A549 (cell line): ENCODE results near the gene TIMM50. TPM values are rescaled to one million over a fixed set of nuclear protein-coding genes. Genes with fewer than 3 reads are reported as not detected.
A peak's percentile ranks its signal among the peaks of the same experiment; 100 is the strongest.

Source experiments
- ATAC-seq, 2 experiments: fragments of 200-7000 bp in 1 of 2; fragments of >200 bp in 1 of 2; cut with Nextera tagmentation in 1 of 2; cut with Tn5 transposase in 1 of 2; 3 replicates each; pipeline versions ENCODE4 v1.8.0 to v1.9.1; 2018 to 2020; ENCODE audit warnings: mild to moderate bottlenecking in 1 of 2, moderate library complexity in 1 of 2
- CTCF ChIA-PET: fragments of 300-600 bp; sonication (Branson Sonifier 250); formaldehyde crosslinking; extraction: SDS; loops from one replicate; lab custom pipeline; 2021; ENCODE audit warnings: antibody characterized with exemption, inconsistent platforms; lab: Yijun Ruan, JAX
- POLR2A ChIA-PET: fragments of 350-600 bp; formaldehyde crosslinking; extraction: SDS; loops from one replicate; lab custom pipeline; 2021; ENCODE audit warnings: antibody characterized with exemption, inconsistent platforms; lab: Yijun Ruan, JAX
- DNase-seq, 2 experiments: peaks; one replicate each; pipeline versions ENCODE4 v3.0.0 to v3.0.0-alpha.2; 2011 to 2016; ENCODE audit warnings: low read depth in 1 of 2, low spot score in 1 of 2
- FAIRE-seq: peaks from 2 replicates; lab custom pipeline; 2011; peaks lifted over from hg19 to GRCh38; lab: Jason Lieb, UNC
- H3K27ac ChIP-seq, 2 experiments: fragments of >200 bp; sonication (Bioruptor Twin); formaldehyde crosslinking; 3 replicates each; pipeline ENCODE4 v1.5.1; 2016 to 2017
- H3K4me1 ChIP-seq: fragments of >200 bp; sonication (Bioruptor Twin); formaldehyde crosslinking; 3 replicates; pipeline ENCODE4 v1.6.1; 2016
- H3K4me2 ChIP-seq: fragments of >200 bp; sonication (Bioruptor Twin); formaldehyde crosslinking; 3 replicates; pipeline ENCODE4 v1.6.1; 2016
- H3K4me3 ChIP-seq: fragments of >200 bp; sonication (Bioruptor Twin); formaldehyde crosslinking; 3 replicates; pipeline ENCODE4 v1.5.1; 2016
- H3K9me3 ChIP-seq: fragments of >200 bp; sonication (Bioruptor Twin); formaldehyde crosslinking; 3 replicates; pipeline ENCODE4 v1.6.1; 2016
- BHLHE40 ChIP-seq: IDR thresholded peaks from 2 replicates; pipeline ENCODE4 v1.6.1; 2012; ENCODE audit warnings: low read depth, low read length, inconsistent platforms
- CBX2 ChIP-seq: fragments of 200-600 bp; sonication (generic); IDR thresholded peaks from 2 replicates; pipeline ENCODE4 v1.6.1; 2016; ENCODE audit warnings: low read depth, mild to moderate bottlenecking, borderline replicate concordance
- CEBPB ChIP-seq, 2 experiments: fragments of >200 bp in 1 of 2; sonication (Bioruptor Twin) in 1 of 2; formaldehyde crosslinking in 1 of 2; IDR thresholded peaks; 2 replicates each; pipeline ENCODE4 v1.6.1; 2012 to 2016
- FOSB ChIP-seq: fragments of 250-450 bp; sonication (Bioruptor Pico); IDR thresholded peaks from 2 replicates; pipeline ENCODE4 v1.5.0; 2020; ENCODE audit warnings: mild to moderate bottlenecking, moderate library complexity
- FOXS1 ChIP-seq: fragments of 250-450 bp; sonication (Bioruptor Pico); IDR thresholded peaks from 2 replicates; pipeline ENCODE4 v1.5.0; 2020; ENCODE audit warnings: mild to moderate bottlenecking, moderate library complexity
- HEYL ChIP-seq: fragments of 250-450 bp; sonication (Bioruptor Pico); IDR thresholded peaks from 2 replicates; pipeline ENCODE4 v1.8.0; 2021; ENCODE audit warnings: mild to moderate bottlenecking, moderate library complexity
- HOXB13 ChIP-seq: fragments of 250-450 bp; sonication (Bioruptor Pico); IDR thresholded peaks from 2 replicates; pipeline ENCODE4 v1.5.0; 2020; ENCODE audit warnings: low read depth, mild to moderate bottlenecking, moderate library complexity
- HOXB5 ChIP-seq: fragments of 250-450 bp; sonication (Bioruptor Pico); IDR thresholded peaks from 2 replicates; pipeline ENCODE4 v1.5.0; 2020; ENCODE audit warnings: mild to moderate bottlenecking, moderate library complexity
- JUN ChIP-seq, 2 experiments: fragments of >200 bp; sonication (Bioruptor Twin); formaldehyde crosslinking; IDR thresholded peaks; 2 replicates in 1 of 2; 3 replicates in 1 of 2; pipeline ENCODE4 v1.6.1; 2016 to 2017
- MYC ChIP-seq: IDR thresholded peaks from 2 replicates; pipeline ENCODE4 v1.6.1; 2012; ENCODE audit warnings: mild to moderate bottlenecking, inconsistent platforms, low read length, improper control_type of control experiment, borderline replicate concordance
- PHF8 ChIP-seq: fragments of 200-600 bp; sonication (generic); IDR thresholded peaks from 2 replicates; pipeline ENCODE4 v1.6.1; 2016; ENCODE audit warnings: low read depth, mild to moderate bottlenecking, antibody characterized with exemption, moderate library complexity, borderline replicate concordance
- POLR2A ChIP-seq: IDR thresholded peaks from 2 replicates; pipeline ENCODE4 v1.6.1; 2012; ENCODE audit warnings: mild to moderate bottlenecking, low read length
- POLR2AphosphoS2 ChIP-seq: conservative IDR thresholded peaks from 2 replicates; pipeline ENCODE4 v1.6.1; 2012; ENCODE audit warnings: low read length, improper control_type of control experiment, inconsistent platforms
- RAD21 ChIP-seq, 2 experiments: fragments of >200 bp in 1 of 2; sonication (Bioruptor Twin) in 1 of 2; formaldehyde crosslinking in 1 of 2; IDR thresholded peaks in 1 of 2; conservative IDR thresholded peaks in 1 of 2; 2 replicates in 1 of 2; 3 replicates in 1 of 2; pipeline ENCODE4 v1.6.1; 2012 to 2018; ENCODE audit warnings: inconsistent platforms in 1 of 2
- RFX5 ChIP-seq: fragments of 450-650 bp; IDR thresholded peaks from 2 replicates; pipeline ENCODE4 v1.7.1; 2014; ENCODE audit warnings: antibody characterized with exemption, mild to moderate bottlenecking, moderate library complexity
- SREBF2 ChIP-seq: fragments of 450-650 bp; IDR thresholded peaks from 2 replicates; pipeline ENCODE4 v1.6.1; 2014; ENCODE audit warnings: mild to moderate bottlenecking, moderate library complexity
- TFCP2L1 ChIP-seq: fragments of 250-450 bp; sonication (Bioruptor Pico); IDR thresholded peaks from 2 replicates; pipeline ENCODE4 v1.5.0; 2021; ENCODE audit warnings: mild to moderate bottlenecking
- TP53 ChIP-seq: fragments of 250-450 bp; sonication (Bioruptor Pico); IDR thresholded peaks from 2 replicates; pipeline ENCODE4 v1.5.0; 2021; ENCODE audit warnings: mild to moderate bottlenecking, moderate library complexity
- ZFP36 ChIP-seq: fragments of 450-650 bp; IDR thresholded peaks from 2 replicates; pipeline ENCODE4 v1.6.1; 2014; ENCODE audit warnings: borderline replicate concordance; ENCODE audit not compliant: partially characterized antibody
- WGBS: methylation state at CpG from one replicate; pipeline ENCODE4 v1.1.6; 2017; ENCODE audit errors: missing lambda C conversion rate; 5-methylcytosine and 5-hydroxymethylcytosine counted together
- polyA plus RNA-seq, 4 experiments: library from polyadenylated mRNA; depleted of rRNA in 3 of 4; stranded (reverse); fragments of >200 nt; fragmentation: RNase III in 1 of 4; extraction: RNeasy Plus Mini Kit Qiagen cat#74134 plus additional on column Dnase treatment in 1 of 4; gene quantifications; 2 replicates in 3 of 4; 3 replicates in 1 of 4; pipeline ENCODE4 v1.2.3, GENCODE V29; 2011 to 2017
- TF ChIP-seq, protein P1 (sequence below): fragments of >200 bp; sonication (Bioruptor Twin); formaldehyde crosslinking; IDR thresholded peaks from 3 replicates; pipeline ENCODE4 v1.5.1; 2016
- TF ChIP-seq, protein P2 (sequence below): fragments of 150-350 bp; IDR thresholded peaks from 2 replicates; pipeline ENCODE4 v1.6.1; 2014; ENCODE audit warnings: low read depth, mild to moderate bottlenecking, low read length
- TF ChIP-seq, protein P3 (sequence below): IDR thresholded peaks from 2 replicates; pipeline ENCODE4 v1.6.1; 2012
- TF ChIP-seq, protein P4 (sequence below): fragments of 250-450 bp; sonication (Bioruptor Pico); IDR thresholded peaks from 2 replicates; pipeline ENCODE4 v1.5.0; 2021; ENCODE audit warnings: mild to moderate bottlenecking, moderate library complexity, borderline replicate concordance

The TIMM50 gene
- polyA plus RNA-seq, 2 of the 4 experiments (the other 2 are of a cell fraction): 204 to 234 TPM

DNA sequence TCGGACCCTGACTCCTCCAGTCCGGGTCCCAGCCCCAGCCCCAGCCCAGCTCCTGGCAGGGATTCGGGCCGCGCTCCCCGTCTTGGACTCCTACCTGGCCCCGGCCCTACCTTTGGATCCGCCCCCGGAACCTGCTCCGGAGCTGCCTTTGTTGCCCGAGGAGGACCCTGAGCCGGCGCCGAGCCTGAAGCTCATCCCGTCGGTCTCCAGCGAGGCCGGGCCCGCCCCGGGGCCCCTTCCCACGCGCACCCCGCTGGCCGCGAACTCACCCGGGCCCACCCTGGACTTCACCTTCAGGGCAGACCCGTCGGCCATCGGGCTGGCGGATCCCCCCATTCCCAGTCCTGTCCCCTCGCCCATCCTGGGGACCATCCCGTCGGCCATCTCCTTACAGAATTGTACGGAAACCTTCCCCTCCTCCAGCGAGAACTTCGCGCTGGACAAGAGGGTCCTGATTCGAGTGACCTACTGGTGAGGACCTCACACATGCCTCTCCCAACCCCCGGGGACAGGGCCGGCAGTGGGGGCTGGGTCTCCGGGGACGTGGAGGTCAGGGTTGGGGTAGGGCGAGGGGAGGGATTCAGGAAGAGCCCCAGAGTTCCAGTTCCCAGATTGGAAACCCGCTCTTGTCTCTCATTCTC is 35.0 kb downstream of the TIMM50 start:
- Histone ChIP-seq H3K4me1 (peaks cover 9% of the 10 kb centered on the region; the same call in 2 of the 3 replicates), H3K4me2 (peak overlapping the region; percentile 89), H3K4me3 (peak overlapping the region; percentile 42), H3K9me3 (no peaks in the 10 kb centered on the region), H3K27ac (peak overlapping the region in 1 of 2 experiments; percentile 66; a peak in 3 of 6 replicates)
- 47% methylated on average over 43 of the region's 44 CpGs for WGBS
- FAIRE-seq (no peak), ATAC-seq (peak; percentile 11 to 26; a peak in 4 of 6 replicates), DNase-seq (no peak)
- ChIA-PET POLR2A (interaction anchor here (2.7 kb wide), 1 partner anchor 80 kb away, joined by 11 read pairs; the partner anchor contains the start of gene RPS16), CTCF (interaction anchor here (1.1 to 17.0 kb wide), 8 partner anchors 10 to 156 kb away, joined by 3 to 257 read pairs (median 11); partner anchors contain the start of genes DLL3 and EID2B)
- no peak for TF ChIP-seq FOSB
- 0 out of 2 replicates have a peak, but pooled peaks have one; percentile 5 for TF ChIP-seq RFX5

DNA sequence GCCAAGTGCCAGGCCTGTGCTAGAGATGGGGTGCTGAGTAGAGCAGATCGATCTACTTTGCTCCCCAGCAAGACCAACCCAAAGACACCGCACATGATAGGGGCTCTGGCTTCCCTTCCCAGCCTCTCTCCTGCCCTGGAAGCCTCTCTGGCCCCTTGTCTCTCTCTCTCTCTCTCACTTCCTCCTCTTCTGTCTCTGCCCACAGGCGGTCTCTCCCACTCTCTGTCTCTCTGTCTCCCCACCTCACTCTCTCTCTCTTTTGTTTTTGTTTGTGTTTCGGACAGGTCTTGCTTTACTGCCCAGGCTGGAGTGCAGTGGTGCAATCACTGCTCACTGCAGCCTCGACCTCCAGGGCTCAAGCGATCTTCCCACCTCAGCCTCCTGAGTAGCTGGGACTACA is 35.6 kb downstream of the TIMM50 start:
- no peak for FAIRE-seq
- Histone ChIP-seq H3K27ac (no peak overlapping the region), H3K4me1 (peaks cover 9% of the 10 kb centered on the region; the same call in 2 of the 3 replicates), H3K4me2 (no peak overlapping the region), H3K9me3 (no peaks in the 10 kb centered on the region), H3K4me3 (no peak overlapping the region)
- 69% methylated on average over 6 of the region's 6 CpGs for WGBS
- ChIA-PET CTCF (interaction anchor here (0.7 to 17.0 kb wide), 6 partner anchors 10 to 104 kb away, joined by 3 to 257 read pairs (median 4); partner anchors contain the start of genes EID2B and PLEKHG2), POLR2A (interaction anchor here (2.7 kb wide), 1 partner anchor 81 kb away, joined by 11 read pairs; the partner anchor contains the start of gene RPS16)
- no peak for DNase-seq
- no peak for ATAC-seq
- no peak for TF ChIP-seq ZFP36
- TF ChIP-seq CEBPB (IDR thresholded peaks at IDR 0.05): 0 out of 4 replicates have a peak, but pooled peaks of 1 of the 2 experiments have one; percentile 1
- TF ChIP-seq POLR2AphosphoS2: no peak
- TF ChIP-seq, protein P1, sequence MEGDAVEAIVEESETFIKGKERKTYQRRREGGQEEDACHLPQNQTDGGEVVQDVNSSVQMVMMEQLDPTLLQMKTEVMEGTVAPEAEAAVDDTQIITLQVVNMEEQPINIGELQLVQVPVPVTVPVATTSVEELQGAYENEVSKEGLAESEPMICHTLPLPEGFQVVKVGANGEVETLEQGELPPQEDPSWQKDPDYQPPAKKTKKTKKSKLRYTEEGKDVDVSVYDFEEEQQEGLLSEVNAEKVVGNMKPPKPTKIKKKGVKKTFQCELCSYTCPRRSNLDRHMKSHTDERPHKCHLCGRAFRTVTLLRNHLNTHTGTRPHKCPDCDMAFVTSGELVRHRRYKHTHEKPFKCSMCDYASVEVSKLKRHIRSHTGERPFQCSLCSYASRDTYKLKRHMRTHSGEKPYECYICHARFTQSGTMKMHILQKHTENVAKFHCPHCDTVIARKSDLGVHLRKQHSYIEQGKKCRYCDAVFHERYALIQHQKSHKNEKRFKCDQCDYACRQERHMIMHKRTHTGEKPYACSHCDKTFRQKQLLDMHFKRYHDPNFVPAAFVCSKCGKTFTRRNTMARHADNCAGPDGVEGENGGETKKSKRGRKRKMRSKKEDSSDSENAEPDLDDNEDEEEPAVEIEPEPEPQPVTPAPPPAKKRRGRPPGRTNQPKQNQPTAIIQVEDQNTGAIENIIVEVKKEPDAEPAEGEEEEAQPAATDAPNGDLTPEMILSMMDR: no peak
- no peak for TF ChIP-seq POLR2A
- no peak for TF ChIP-seq FOXS1 (CRISPR knock-in tag)

DNA sequence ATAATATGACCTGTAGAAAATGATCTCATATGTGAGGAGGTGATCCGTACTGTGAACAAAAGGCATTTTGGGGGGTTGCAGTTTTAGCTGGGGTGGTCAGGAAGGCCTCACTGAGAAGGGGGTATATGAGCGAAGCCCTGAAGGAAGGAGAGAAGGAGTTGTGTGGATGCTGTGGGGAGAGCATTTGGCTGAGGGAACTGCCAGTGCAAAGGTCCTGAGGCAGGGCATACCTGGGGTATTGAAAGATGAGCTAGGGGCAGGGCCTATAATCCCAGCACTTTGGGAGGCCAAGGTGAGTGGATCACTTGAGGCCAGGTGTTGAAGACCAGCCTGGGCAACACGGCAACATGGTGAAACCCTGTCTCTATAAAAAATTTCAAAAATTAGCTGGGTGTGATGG is 36.8 kb downstream of the TIMM50 start:
- WGBS: 70% methylated on average over 3 of the region's 3 CpGs
- DNase-seq (no peak), ATAC-seq (no peak), FAIRE-seq (peak; percentile 46)
- POLR2A ChIA-PET: interaction anchor here (1.0 kb wide), 1 partner anchor 82 kb away, joined by 4 read pairs; the partner anchor contains the start of gene RPS16
- Histone ChIP-seq H3K4me3 (no peak overlapping the region), H3K4me1 (peaks cover 9% of the 10 kb centered on the region; the same call in 2 of the 3 replicates), H3K9me3 (no peaks in the 10 kb centered on the region), H3K4me2 (no peak overlapping the region), H3K27ac (no peak overlapping the region)
- TF ChIP-seq JUN (IDR thresholded peaks at IDR 0.05) (no peak), CBX2 (no peak), TP53 (CRISPR knock-in tag) (no peak), HEYL (no peak), TFCP2L1 (CRISPR knock-in tag) (no peak), SREBF2 (no peak), BHLHE40 (no peak), MYC (no peak), HOXB5 (CRISPR knock-in tag) (no peak), ZFP36 (no peak), HOXB13 (no peak), RAD21 (conservative IDR thresholded peaks at IDR 0.05 in 1 of 2, IDR thresholded peaks at IDR 0.05 in 1 of 2) (no peak), PHF8 (no peak)
- TF ChIP-seq, protein P2, sequence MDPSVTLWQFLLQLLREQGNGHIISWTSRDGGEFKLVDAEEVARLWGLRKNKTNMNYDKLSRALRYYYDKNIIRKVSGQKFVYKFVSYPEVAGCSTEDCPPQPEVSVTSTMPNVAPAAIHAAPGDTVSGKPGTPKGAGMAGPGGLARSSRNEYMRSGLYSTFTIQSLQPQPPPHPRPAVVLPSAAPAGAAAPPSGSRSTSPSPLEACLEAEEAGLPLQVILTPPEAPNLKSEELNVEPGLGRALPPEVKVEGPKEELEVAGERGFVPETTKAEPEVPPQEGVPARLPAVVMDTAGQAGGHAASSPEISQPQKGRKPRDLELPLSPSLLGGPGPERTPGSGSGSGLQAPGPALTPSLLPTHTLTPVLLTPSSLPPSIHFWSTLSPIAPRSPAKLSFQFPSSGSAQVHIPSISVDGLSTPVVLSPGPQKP: no peak
- TF ChIP-seq, protein P3, sequence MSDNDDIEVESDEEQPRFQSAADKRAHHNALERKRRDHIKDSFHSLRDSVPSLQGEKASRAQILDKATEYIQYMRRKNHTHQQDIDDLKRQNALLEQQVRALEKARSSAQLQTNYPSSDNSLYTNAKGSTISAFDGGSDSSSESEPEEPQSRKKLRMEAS: no peak
- TF ChIP-seq, protein P4, sequence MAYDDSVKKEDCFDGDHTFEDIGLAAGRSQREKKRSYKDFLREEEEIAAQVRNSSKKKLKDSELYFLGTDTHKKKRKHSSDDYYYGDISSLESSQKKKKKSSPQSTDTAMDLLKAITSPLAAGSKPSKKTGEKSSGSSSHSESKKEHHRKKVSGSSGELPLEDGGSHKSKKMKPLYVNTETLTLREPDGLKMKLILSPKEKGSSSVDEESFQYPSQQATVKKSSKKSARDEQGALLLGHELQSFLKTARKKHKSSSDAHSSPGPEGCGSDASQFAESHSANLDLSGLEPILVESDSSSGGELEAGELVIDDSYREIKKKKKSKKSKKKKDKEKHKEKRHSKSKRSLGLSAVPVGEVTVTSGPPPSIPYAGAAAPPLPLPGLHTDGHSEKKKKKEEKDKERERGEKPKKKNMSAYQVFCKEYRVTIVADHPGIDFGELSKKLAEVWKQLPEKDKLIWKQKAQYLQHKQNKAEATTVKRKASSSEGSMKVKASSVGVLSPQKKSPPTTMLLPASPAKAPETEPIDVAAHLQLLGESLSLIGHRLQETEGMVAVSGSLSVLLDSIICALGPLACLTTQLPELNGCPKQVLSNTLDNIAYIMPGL (CRISPR knock-in tag): no peak
- CTCF ChIA-PET: interaction anchor here (1.0 to 17.0 kb wide), 8 partner anchors 12 to 116 kb away, joined by 3 to 257 read pairs (median 6); partner anchors contain the start of gene EID2B
